Upper lobe of left lung (tissue), 4 donors: ENCODE measurements around the gene ZNF576.

ENCODE experiments used
- EP300 ChIP-seq, 4 donors: sonication (generic); formaldehyde crosslinking; IDR thresholded peaks; one replicate each; pipeline ENCODE4 v1.5.1; 2017; ENCODE audit warnings: antibody characterized with exemption in 4 of 4, control low read depth in 2 of 4
- TF ChIP-seq, protein P1 (sequence below), 6 experiments: fragments of 450-650 bp in 4 of 6; fragments of 200-600 bp in 2 of 6; sonication (generic) in 2 of 6; IDR thresholded peaks; one replicate each; pipeline ENCODE4 v1.5.1; 2016 to 2019; ENCODE audit warnings: antibody characterized with exemption in 6 of 6

GRCh38 chr19:43599635-43600295 lies 3.4 kb downstream of the ZNF576 start:
- no peak for TF ChIP-seq EP300 (IDR thresholded peaks at IDR 0.05)
- TF ChIP-seq, protein P1, sequence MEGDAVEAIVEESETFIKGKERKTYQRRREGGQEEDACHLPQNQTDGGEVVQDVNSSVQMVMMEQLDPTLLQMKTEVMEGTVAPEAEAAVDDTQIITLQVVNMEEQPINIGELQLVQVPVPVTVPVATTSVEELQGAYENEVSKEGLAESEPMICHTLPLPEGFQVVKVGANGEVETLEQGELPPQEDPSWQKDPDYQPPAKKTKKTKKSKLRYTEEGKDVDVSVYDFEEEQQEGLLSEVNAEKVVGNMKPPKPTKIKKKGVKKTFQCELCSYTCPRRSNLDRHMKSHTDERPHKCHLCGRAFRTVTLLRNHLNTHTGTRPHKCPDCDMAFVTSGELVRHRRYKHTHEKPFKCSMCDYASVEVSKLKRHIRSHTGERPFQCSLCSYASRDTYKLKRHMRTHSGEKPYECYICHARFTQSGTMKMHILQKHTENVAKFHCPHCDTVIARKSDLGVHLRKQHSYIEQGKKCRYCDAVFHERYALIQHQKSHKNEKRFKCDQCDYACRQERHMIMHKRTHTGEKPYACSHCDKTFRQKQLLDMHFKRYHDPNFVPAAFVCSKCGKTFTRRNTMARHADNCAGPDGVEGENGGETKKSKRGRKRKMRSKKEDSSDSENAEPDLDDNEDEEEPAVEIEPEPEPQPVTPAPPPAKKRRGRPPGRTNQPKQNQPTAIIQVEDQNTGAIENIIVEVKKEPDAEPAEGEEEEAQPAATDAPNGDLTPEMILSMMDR (IDR thresholded peaks at IDR 0.05): no peak
